CD4-positive, alpha-beta T cell (primary cell): ENCODE results near the gene MAP2K7. TPM values are rescaled to one million over a fixed set of nuclear protein-coding genes. Genes with fewer than 3 reads are reported as not detected.

ENCODE experiments used
- ATAC-seq: fragments of 200-7000 bp; cut with Tn5 transposase; one replicate; pipeline ENCODE4 v1.10.0; 2022; ENCODE audit warnings: mild to moderate bottlenecking; ENCODE audit not compliant: poor library complexity
- CTCF ChIA-PET: fragments of 350-600 bp; sonication (Branson Sonifier 250); formaldehyde crosslinking; loops from one replicate; lab custom pipeline; 2021; ENCODE audit warnings: antibody characterized with exemption, inconsistent platforms; lab: Charles Lee
- POLR2A ChIA-PET: fragments of 350-600 bp; sonication (Branson Sonifier 250); formaldehyde crosslinking; loops from one replicate; lab custom pipeline; 2021; ENCODE audit warnings: antibody characterized with exemption, inconsistent platforms; lab: Charles Lee
- DNase-seq, 14 experiments: peaks; one replicate each; pipeline ENCODE4 v3.0.0-alpha.2; 2013 to 2020; ENCODE audit warnings: mixed read lengths in 2 of 14
- H3K27ac ChIP-seq, 2 donors: one replicate each; pipeline versions ENCODE4 v1.5.1 to v1.7.0; 2013; ENCODE audit warnings: low read length in 2 of 2, low read depth in 1 of 2, mild to moderate bottlenecking in 1 of 2
- H3K27me3 ChIP-seq, 2 experiments: 1 replicate in 1 of 2; 2 replicates in 1 of 2; pipeline versions ENCODE4 v1.6.1 to v1.7.0; 2013; ENCODE audit warnings: low read length in 2 of 2, control low read depth in 1 of 2, mild to moderate bottlenecking in 1 of 2, moderate library complexity in 1 of 2; ENCODE audit not compliant: insufficient read depth in 2 of 2, control insufficient read depth in 1 of 2
- H3K36me3 ChIP-seq: one replicate; pipeline ENCODE4 v1.6.1; 2013; ENCODE audit warnings: low read length, control low read depth; ENCODE audit not compliant: insufficient read depth
- H3K4me1 ChIP-seq: one replicate; pipeline ENCODE4 v1.6.1; 2013; ENCODE audit warnings: low read length, control low read depth; ENCODE audit not compliant: insufficient read depth
- H3K4me3 ChIP-seq: one replicate; pipeline ENCODE4 v1.5.1; 2013; ENCODE audit warnings: mild to moderate bottlenecking, low read length, moderate library complexity
- H3K9me3 ChIP-seq, 2 experiments: 1 replicate in 1 of 2; 2 replicates in 1 of 2; pipeline versions ENCODE4 v1.6.1 to v1.7.0; 2013; ENCODE audit warnings: low read length in 2 of 2, mild to moderate bottlenecking in 2 of 2, control low read depth in 1 of 2, moderate library complexity in 1 of 2; ENCODE audit not compliant: control insufficient read depth in 1 of 2, insufficient read depth in 1 of 2
- H3K27ac Mint-ChIP-seq: one replicate; pipeline ENCODE4 v1.8.0; 2020; ENCODE audit warnings: mixed read lengths
- H3K27me3 Mint-ChIP-seq: one replicate; pipeline ENCODE4 v1.8.0; 2021; ENCODE audit warnings: mixed read lengths
- H3K36me3 Mint-ChIP-seq: one replicate; pipeline ENCODE4 v1.8.0; 2021; ENCODE audit warnings: low read depth, mixed read lengths
- H3K4me1 Mint-ChIP-seq: one replicate; pipeline ENCODE4 v1.8.0; 2021; ENCODE audit warnings: low read depth, mixed read lengths
- H3K4me3 Mint-ChIP-seq: one replicate; pipeline ENCODE4 v1.8.0; 2020; ENCODE audit warnings: mild to moderate bottlenecking, mixed read lengths
- H3K9me3 Mint-ChIP-seq: one replicate; pipeline ENCODE4 v1.8.0; 2020; ENCODE audit warnings: mixed read lengths
- CTCF ChIP-seq: fragments of 200-600 bp; IDR thresholded peaks from one replicate; pipeline ENCODE4 v1.8.0; 2022; ENCODE audit warnings: antibody characterized with exemption, mild to moderate bottlenecking
- intact Hi-C, 2 experiments: fragments of 100-400 bp; cut with DNase I in 1 of 2; cut with micrococcal nuclease in 1 of 2; formaldehyde crosslinking; loops; one replicate each; pipeline versions ENCODE4 v1.15.1 to v1.9.0; 2023 to 2025; cut with DNase I, micrococcal nuclease
- total RNA-seq, 174 experiments: library from RNA in 2 of 174; stranded (reverse) in 2 of 174; gene quantifications; one replicate each; pipeline ENCODE4 v1.2.3 and lab custom pipeline; 2021 to 2026

Gene MAP2K7
- total RNA-seq, 2 experiments from 2014 or later = 81.7 to 82.3 TPM

GRCh38 chr19:7895565-7895964 lies 8.1 kb upstream of the MAP2K7 start:
- Mint-ChIP-seq H3K27ac (no peak overlapping the region), H3K4me3 (no peak overlapping the region), H3K27me3 (peaks cover 12% of the 10 kb centered on the region), H3K36me3 (no peaks in the 10 kb centered on the region), H3K9me3 (no peaks in the 10 kb centered on the region), H3K4me1 (no peaks in the 10 kb centered on the region)
- intact Hi-C loops = no loop called here
- Histone ChIP-seq H3K36me3 (no peaks in the 10 kb centered on the region), H3K27ac (no peak overlapping the region), H3K4me3 (no peak overlapping the region), H3K4me1 (no peaks in the 10 kb centered on the region), H3K9me3 (peaks cover 0 to 5% of the 10 kb centered on the region in 2 experiments), H3K27me3 (peaks cover 12 to 13% of the 10 kb centered on the region in 2 experiments)
- DNase-seq (no peak), ATAC-seq (no peak)
- ChIA-PET POLR2A (no interaction called here), CTCF (no interaction called here)
- TF ChIP-seq CTCF = no peak

GRCh38 chr19:7897292-7897691 lies 6.4 kb upstream of the MAP2K7 start:
- no peak overlapping the region for H3K4me3 Mint-ChIP-seq
- no peak for TF ChIP-seq CTCF
- ChIA-PET POLR2A (no interaction called here), CTCF (interaction anchor here (1.1 kb wide), 1 partner anchor 28 kb away, joined by 4 read pairs; no protein-coding TSS in a partner anchor)
- no peaks in the 10 kb centered on the region for H3K9me3 Mint-ChIP-seq
- H3K27me3 Mint-ChIP-seq = peaks cover 8% of the 10 kb centered on the region
- ATAC-seq (no peak), DNase-seq (no peak)
- H3K4me1 ChIP-seq = no peaks in the 10 kb centered on the region
- H3K27me3 ChIP-seq = peaks cover 12 to 13% of the 10 kb centered on the region in 2 experiments
- no peaks in the 10 kb centered on the region for H3K36me3 ChIP-seq
- intact Hi-C loops = no loop called here
- no peaks in the 10 kb centered on the region for H3K36me3 Mint-ChIP-seq
- H3K27ac Mint-ChIP-seq = no peak overlapping the region
- H3K4me3 ChIP-seq = no peak overlapping the region
- H3K9me3 ChIP-seq = peaks cover 0 to 5% of the 10 kb centered on the region in 2 experiments
- H3K27ac ChIP-seq = no peak overlapping the region
- no peaks in the 10 kb centered on the region for H3K4me1 Mint-ChIP-seq

- Histone ChIP-seq H3K4me3 (no peak overlapping the region), H3K36me3 (no peaks in the 10 kb centered on the region), H3K27me3 (peaks cover 9 to 12% of the 10 kb centered on the region in 2 experiments), H3K4me1 (peaks cover 10% of the 10 kb centered on the region), H3K27ac (no peak overlapping the region), H3K9me3 (peaks cover 0 to 5% of the 10 kb centered on the region in 2 experiments)
- Mint-ChIP-seq H3K27me3 (peaks cover 12% of the 10 kb centered on the region), H3K9me3 (no peaks in the 10 kb centered on the region), H3K4me3 (no peak overlapping the region), H3K4me1 (peaks cover 7% of the 10 kb centered on the region), H3K27ac (no peak overlapping the region), H3K36me3 (peaks cover 8% of the 10 kb centered on the region)
- intact Hi-C loops = no loop called here
- POLR2A ChIA-PET = interaction anchor here (1.0 kb wide), 1 partner anchor 21 kb away, joined by 3 read pairs; the partner anchor contains the start of gene SNAPC2
- DNase-seq = no peak
- no peak for TF ChIP-seq CTCF
- ATAC-seq = no peak
- CTCF ChIA-PET = no interaction called here
Measured at GRCh38 chr19:7898967-7899366, 4.7 kb upstream of the MAP2K7 start.
